NB4 (cell line): ENCODE results near the gene SLC9A3.
A peak's percentile ranks its signal among the peaks of the same experiment; 100 is the strongest.

Experiments used
- DNase-seq: peaks from one replicate; pipeline ENCODE4 v3.0.0; 2010; ENCODE audit warnings: low read depth
- H3K4me3 ChIP-seq: one replicate; pipeline ENCODE4 v1.5.1; 2011; ENCODE audit warnings: mild to moderate bottlenecking, low read depth, low read length, moderate library complexity
- MYC ChIP-seq: IDR thresholded peaks from 2 replicates; pipeline ENCODE4 v1.6.1; 2011; ENCODE audit warnings: low read depth, low read length
- POLR2A ChIP-seq: IDR thresholded peaks from 2 replicates; pipeline ENCODE4 v1.6.1; 2011; ENCODE audit warnings: mild to moderate bottlenecking; ENCODE audit not compliant: insufficient read length; ENCODE audit errors: extremely low read depth
- TF ChIP-seq, protein P1 (sequence below): IDR thresholded peaks from one replicate; pipeline ENCODE4 v1.5.1; 2012; ENCODE audit warnings: low read depth, low read length
- TF ChIP-seq, protein P2 (sequence below): IDR thresholded peaks from 2 replicates; pipeline ENCODE4 v1.6.1; 2011; ENCODE audit warnings: low read depth, low read length

Gene SLC9A3

DNA sequence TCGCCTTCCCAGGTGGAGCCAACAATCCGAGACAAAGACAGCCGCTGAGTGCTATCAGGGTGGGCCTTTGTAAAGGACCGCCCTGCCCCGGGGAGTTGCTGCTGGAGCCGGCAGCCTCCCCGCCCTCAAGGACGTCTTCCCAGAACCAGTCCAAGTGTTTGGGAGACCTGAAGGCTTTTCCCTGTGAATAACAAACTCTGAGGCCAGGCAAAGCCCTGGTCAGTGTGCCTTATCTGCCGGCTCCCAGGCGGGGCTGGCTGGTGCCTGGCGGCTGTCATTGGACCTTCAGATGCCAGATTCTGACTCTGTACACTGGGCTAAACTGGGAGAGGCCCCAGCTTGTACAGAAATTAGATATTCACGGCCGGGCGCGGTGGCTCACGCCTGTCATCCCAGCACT is 2.1 kb downstream of the SLC9A3 start:
- TF ChIP-seq, protein P1, sequence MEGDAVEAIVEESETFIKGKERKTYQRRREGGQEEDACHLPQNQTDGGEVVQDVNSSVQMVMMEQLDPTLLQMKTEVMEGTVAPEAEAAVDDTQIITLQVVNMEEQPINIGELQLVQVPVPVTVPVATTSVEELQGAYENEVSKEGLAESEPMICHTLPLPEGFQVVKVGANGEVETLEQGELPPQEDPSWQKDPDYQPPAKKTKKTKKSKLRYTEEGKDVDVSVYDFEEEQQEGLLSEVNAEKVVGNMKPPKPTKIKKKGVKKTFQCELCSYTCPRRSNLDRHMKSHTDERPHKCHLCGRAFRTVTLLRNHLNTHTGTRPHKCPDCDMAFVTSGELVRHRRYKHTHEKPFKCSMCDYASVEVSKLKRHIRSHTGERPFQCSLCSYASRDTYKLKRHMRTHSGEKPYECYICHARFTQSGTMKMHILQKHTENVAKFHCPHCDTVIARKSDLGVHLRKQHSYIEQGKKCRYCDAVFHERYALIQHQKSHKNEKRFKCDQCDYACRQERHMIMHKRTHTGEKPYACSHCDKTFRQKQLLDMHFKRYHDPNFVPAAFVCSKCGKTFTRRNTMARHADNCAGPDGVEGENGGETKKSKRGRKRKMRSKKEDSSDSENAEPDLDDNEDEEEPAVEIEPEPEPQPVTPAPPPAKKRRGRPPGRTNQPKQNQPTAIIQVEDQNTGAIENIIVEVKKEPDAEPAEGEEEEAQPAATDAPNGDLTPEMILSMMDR: no peak
- no peak for TF ChIP-seq MYC
- no peak for DNase-seq
- H3K4me3 ChIP-seq: no peak overlapping the region

DNA sequence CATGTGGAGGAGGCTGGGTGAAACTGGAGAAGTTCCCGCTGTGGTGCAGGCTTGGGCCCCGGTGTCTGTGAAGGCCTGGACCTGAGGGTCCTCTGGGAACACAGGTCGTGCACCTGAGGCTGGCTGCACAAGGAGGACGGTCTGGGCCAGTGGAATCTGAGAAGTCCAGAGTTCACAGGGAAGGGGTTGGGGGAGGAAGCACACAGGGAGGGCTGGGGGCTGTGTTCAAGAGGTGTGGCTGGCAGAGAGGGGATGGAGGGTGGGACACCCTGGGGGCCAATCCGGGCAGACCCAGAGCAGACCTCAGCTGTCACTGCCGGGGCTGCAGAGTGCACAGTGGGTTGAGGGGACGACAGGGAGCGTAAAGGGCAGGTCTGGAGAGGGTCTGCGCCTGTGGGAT is 2.6 kb downstream of the SLC9A3 start:
- no peak overlapping the region for H3K4me3 ChIP-seq
- no peak for DNase-seq
- TF ChIP-seq POLR2A (no peak), MYC (no peak)
- TF ChIP-seq, protein P2, sequence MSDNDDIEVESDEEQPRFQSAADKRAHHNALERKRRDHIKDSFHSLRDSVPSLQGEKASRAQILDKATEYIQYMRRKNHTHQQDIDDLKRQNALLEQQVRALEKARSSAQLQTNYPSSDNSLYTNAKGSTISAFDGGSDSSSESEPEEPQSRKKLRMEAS: no peak
- TF ChIP-seq, protein P1: no peak

DNA sequence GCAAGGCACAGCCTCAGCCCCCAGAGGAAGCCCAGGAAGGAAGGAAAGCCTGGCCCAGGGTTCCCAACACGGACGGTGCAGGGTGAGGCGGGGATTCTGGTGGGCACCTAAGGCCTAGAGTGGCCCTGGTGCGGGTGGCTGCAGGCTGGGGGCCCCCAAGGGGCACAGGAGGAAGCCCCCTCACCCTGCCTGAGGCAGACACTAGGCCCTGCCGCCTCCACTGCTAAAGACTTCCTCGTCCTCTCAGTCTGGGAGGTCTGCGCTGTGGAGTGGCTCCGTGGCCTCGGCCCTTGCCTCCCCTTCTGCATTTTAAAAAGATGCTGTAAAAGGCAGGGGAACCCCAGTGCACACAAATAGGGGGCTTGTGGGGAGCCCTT is 3.4 kb downstream of the SLC9A3 start:
- TF ChIP-seq POLR2A (no peak), MYC (no peak)
- TF ChIP-seq, protein P1: no peak
- TF ChIP-seq, protein P2: no peak
- DNase-seq: no peak
- no peak overlapping the region for H3K4me3 ChIP-seq

DNA sequence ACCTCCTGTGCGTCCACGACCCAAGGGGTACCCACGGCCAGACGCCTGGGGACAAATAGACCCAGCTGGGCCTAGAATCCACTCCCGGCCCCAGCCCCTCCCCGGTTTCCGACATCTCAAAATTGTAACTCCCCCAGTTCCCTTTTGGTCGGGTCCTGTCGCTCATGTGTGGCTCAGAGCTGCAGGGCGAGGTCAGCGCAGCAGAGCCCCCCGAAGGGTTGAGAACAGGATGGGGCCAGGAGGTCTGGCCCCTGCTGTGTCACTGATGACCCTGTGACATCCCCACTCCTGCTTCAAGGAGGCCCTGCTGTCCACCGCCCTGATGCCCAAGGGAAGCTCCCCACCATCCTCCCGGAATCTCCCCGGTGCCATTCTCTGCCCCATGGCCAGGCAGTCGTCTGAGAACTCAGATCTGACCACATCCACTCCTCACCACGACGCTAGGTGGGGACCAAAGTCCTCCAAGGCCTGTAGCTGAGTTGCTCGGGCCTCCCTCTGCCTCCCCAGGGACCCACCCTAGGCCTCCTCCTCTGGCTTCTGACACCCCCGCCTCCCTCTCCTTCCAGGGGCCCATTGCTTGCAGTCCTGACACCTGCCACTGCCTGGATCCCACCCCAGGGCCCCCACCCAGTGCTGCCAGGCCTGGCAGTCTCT is 3.9 kb downstream of the SLC9A3 start:
- no peak overlapping the region for H3K4me3 ChIP-seq
- peak; percentile 51 for DNase-seq
- TF ChIP-seq, protein P2: no peak
- TF ChIP-seq MYC: no peak
- TF ChIP-seq, protein P1: no peak
- TF ChIP-seq POLR2A: no peak

DNA sequence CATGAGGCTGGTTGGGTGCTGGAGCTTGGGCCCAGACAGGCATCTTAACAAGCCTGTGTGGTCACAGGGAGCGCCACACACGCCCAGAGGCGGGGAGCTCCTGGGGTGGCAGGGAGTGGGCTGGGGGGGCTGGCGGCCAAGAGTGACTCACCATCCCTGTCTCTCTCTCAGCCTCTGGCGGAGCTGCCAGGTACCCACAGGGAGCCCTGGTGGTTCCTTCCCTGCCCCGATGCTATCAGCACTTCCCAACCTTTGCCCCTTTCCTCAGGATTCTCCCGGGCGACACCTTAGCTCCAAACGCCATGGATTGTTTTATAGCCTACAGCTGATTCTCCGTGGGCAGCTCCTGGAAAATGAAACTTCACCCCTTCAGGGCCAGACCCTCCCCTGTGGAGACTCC is 5.5 kb downstream of the SLC9A3 start:
- H3K4me3 ChIP-seq: no peak overlapping the region
- TF ChIP-seq MYC: no peak
- TF ChIP-seq, protein P2: no peak
- TF ChIP-seq, protein P1: no peak
- TF ChIP-seq POLR2A: no peak
- peak; percentile 46 for DNase-seq

DNA sequence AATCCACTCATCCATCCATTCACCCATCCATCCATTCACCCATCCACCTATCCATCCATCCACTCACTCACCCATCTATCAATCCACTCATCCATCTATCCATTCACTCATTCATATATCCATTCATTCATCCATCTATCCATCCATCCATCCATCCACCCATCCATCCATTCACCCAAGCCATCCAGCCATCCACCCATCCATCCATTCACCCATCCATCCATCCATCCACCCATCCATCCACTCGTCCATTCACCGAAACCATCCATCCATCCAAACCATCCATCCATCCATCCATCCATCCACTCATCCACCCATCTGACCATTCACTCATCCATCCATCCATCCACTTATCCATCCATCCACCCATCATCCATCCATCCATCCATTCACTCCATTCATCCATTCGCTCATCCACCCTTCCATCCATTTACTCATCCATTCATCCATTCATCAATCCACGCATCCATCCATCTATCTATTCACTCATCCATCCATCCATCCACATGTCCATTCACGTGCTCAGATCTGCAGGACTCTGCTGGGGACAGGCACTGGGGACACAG is 6.6 kb downstream of the SLC9A3 start:
- TF ChIP-seq POLR2A (no peak), MYC (no peak)
- TF ChIP-seq, protein P2: no peak
- TF ChIP-seq, protein P1: no peak
- H3K4me3 ChIP-seq: no peak overlapping the region
- no peak for DNase-seq
